Esophagus squamous epithelium (tissue), 5 donors: ENCODE data around the gene AATK. TPM values are rescaled to one million over a fixed set of nuclear protein-coding genes. Genes with fewer than 3 reads are reported as not detected.
A peak's percentile ranks its signal among the peaks of the same experiment; 100 is the strongest.

Experiments used
- DNase-seq: peaks from one replicate; lab custom pipeline; 2025; lab: John Stamatoyannopoulos, UW
- H3K27ac ChIP-seq, 4 donors: fragments of 200-600 bp; sonication (generic); one replicate each; pipeline ENCODE4 v1.5.1; 2016 to 2019; ENCODE audit warnings: mild to moderate bottlenecking in 1 of 4
- H3K27me3 ChIP-seq, 4 donors: fragments of 200-600 bp; sonication (generic); 1 replicate in 3 of 4; 2 replicates in 1 of 4; pipeline versions ENCODE4 v1.5.1 to v1.6.0; 2017 to 2021; ENCODE audit warnings: antibody characterized with exemption in 1 of 4
- H3K36me3 ChIP-seq, 3 donors: fragments of 200-600 bp; sonication (generic); one replicate each; pipeline ENCODE4 v1.5.1; 2016 to 2019
- H3K4me1 ChIP-seq, 3 donors: fragments of 200-600 bp; sonication (generic); one replicate each; pipeline ENCODE4 v1.5.1; 2017 to 2019
- H3K4me3 ChIP-seq, 4 donors: fragments of 200-600 bp; sonication (generic); 1 replicate in 3 of 4; 2 replicates in 1 of 4; pipeline ENCODE4 v1.5.1; 2016 to 2019; ENCODE audit warnings: mild to moderate bottlenecking in 2 of 4, moderate library complexity in 1 of 4
- H3K9me3 ChIP-seq, 3 donors: fragments of 200-600 bp; sonication (generic); one replicate each; pipeline ENCODE4 v1.5.1; 2016 to 2019
- POLR2A ChIP-seq, 4 donors: fragments of 450-650 bp; IDR thresholded peaks; one replicate each; pipeline ENCODE4 v1.6.1; 2017; ENCODE audit warnings: antibody characterized with exemption in 4 of 4, mild to moderate bottlenecking in 4 of 4, moderate library complexity in 3 of 4
- WGBS, 2 donors: methylation state at CpG; one replicate each; pipeline ENCODE4 v1.1.5; 2018; 5-methylcytosine and 5-hydroxymethylcytosine counted together
- intact Hi-C: fragments of 100-400 bp; cut with DNase I; formaldehyde crosslinking; loops from one replicate; pipeline ENCODE4 v1.15.0; 2022
- total RNA-seq, 4 donors: library from RNA; depleted of rRNA; stranded (reverse); fragments of >200 nt; gene quantifications; one replicate each; pipeline ENCODE4 v1.1.0, GENCODE V29; 2016
- TF ChIP-seq, protein P1 (sequence below), 6 experiments: fragments of 450-650 bp in 4 of 6; fragments of 200-600 bp in 2 of 6; sonication (generic) in 2 of 6; IDR thresholded peaks; one replicate each; pipeline ENCODE4 v1.5.1; 2016 to 2019; ENCODE audit warnings: antibody characterized with exemption in 6 of 6, mild to moderate bottlenecking in 4 of 6, moderate library complexity in 4 of 6
- donor health status: DM: yes; HTN: yes; CAD: no.

AATK gene
- total RNA-seq, 4 donors from 2014 or later = 0.57 to 1.5 (median 0.70) TPM; not detected in 1

DNA sequence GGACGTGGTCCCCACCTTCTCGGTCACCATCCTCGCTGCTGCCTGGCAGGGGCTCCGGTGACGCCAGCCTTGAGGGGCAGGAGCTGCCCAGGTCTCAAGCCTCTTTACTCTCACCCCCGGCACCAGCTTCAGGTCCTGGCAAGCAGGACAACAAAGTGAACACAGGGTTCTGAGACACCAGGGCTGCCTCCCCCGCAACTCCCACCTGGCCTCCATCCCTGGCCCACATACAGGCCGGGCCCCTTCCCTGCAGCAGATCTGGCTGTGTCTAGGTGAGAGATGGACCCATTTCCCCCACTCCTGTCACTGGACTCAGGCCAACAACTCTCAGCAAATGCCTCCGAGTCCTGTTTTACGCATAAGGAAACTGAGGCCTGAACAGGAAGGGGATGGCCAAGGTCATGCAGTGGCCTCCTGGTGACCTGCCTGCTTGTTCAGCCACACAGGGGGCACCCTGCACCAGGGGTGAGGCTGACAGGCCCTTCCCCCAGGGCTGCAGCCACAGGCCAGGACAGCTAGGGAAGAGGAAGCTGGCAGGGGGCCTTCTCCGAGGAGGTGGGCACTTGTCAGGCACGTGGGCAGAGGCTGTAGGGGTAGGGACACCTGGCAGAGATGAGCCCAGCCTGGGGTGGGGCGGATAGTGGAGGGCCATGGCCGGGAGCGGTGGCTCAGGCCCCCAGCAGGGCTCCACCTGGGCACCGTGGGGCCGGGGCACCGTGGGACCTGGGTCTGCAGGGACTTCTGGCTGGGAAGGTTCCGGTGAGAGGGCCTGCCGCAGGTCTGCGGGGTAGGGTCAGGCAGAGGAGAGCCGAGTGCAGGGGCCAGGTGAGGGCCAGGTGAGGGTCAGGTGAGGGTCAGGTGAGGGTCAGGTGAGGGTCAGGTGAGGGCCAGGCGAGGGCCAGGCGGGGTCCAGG lies 47.5 kb downstream of the AATK start:
- H3K9me3 ChIP-seq = no peaks in the 10 kb centered on the region
- no peak for DNase-seq
- peaks cover 0 to 45% (median 7%) of the 10 kb centered on the region in 4 donors for H3K27me3 ChIP-seq
- H3K4me1 ChIP-seq = peaks cover 13 to 56% (median 16%) of the 10 kb centered on the region in 3 donors
- H3K27ac ChIP-seq = peak overlapping the region in 2 of 4 donors; percentile 11 to 43
- intact Hi-C loops = no loop called here
- 30 to 48% methylated on average over 4 to 9 of the region's 24 CpGs for WGBS, 2 donors
- H3K4me3 ChIP-seq = peak overlapping the region; percentile 18 to 59 (median 36)
- peaks cover 0 to 34% (median 0%) of the 10 kb centered on the region in 3 donors for H3K36me3 ChIP-seq
- TF ChIP-seq, protein P1, sequence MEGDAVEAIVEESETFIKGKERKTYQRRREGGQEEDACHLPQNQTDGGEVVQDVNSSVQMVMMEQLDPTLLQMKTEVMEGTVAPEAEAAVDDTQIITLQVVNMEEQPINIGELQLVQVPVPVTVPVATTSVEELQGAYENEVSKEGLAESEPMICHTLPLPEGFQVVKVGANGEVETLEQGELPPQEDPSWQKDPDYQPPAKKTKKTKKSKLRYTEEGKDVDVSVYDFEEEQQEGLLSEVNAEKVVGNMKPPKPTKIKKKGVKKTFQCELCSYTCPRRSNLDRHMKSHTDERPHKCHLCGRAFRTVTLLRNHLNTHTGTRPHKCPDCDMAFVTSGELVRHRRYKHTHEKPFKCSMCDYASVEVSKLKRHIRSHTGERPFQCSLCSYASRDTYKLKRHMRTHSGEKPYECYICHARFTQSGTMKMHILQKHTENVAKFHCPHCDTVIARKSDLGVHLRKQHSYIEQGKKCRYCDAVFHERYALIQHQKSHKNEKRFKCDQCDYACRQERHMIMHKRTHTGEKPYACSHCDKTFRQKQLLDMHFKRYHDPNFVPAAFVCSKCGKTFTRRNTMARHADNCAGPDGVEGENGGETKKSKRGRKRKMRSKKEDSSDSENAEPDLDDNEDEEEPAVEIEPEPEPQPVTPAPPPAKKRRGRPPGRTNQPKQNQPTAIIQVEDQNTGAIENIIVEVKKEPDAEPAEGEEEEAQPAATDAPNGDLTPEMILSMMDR (IDR thresholded peaks at IDR 0.05) = no peak
- no peak for TF ChIP-seq POLR2A (IDR thresholded peaks at IDR 0.05)

DNA sequence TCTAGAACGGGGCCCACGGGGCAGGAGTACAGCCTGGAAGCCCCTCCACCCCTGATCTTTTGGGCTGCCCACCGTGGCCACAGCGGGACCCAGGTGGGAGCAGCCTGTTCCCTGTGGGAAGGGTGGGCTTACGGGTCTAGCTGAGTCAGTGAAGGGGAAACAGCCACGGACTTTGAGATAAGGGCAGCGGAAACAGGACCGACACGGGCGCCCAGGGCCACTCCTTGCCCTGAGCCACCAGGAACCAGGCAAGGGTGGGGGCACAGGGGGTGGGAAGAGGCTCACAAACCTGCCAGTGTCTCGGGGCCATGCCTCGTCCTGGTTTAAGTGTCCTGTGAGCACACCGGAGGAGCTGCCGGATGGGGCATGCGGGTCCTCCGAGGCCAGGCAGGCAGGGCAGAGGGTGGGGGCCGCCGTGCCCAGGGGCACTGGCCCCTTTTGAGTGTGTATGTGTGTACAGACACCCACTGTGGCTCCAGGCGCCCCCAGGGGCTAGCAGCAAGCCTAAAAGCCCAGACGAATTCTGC lies 48.3 kb downstream of the AATK start:
- H3K4me1 ChIP-seq = peaks cover 13 to 52% (median 16%) of the 10 kb centered on the region in 3 donors
- H3K27me3 ChIP-seq = peaks cover 0 to 37% (median 7%) of the 10 kb centered on the region in 4 donors
- no peak overlapping the region for H3K27ac ChIP-seq
- TF ChIP-seq POLR2A (IDR thresholded peaks at IDR 0.05) = no peak
- TF ChIP-seq, protein P1 (IDR thresholded peaks at IDR 0.05) = no peak
- intact Hi-C loops = no loop called here
- DNase-seq = no peak
- H3K4me3 ChIP-seq = no peak overlapping the region
- no peaks in the 10 kb centered on the region for H3K9me3 ChIP-seq
- H3K36me3 ChIP-seq = peaks cover 0 to 42% (median 0%) of the 10 kb centered on the region in 3 donors
- WGBS, 2 donors = 60 to 80% methylated on average over 1 to 8 of the region's 20 CpGs

- Histone ChIP-seq H3K27me3 (peaks cover 0 to 27% (median 3%) of the 10 kb centered on the region in 4 donors), H3K4me1 (peaks cover 13 to 42% (median 14%) of the 10 kb centered on the region in 3 donors), H3K27ac (no peak overlapping the region), H3K4me3 (no peak overlapping the region), H3K36me3 (peaks cover 0 to 52% (median 0%) of the 10 kb centered on the region in 3 donors), H3K9me3 (no peaks in the 10 kb centered on the region)
- intact Hi-C loops = no loop called here
- WGBS, 2 donors = 90 to 100% methylated on average over 1 to 4 of the region's 8 CpGs
- no peak for TF ChIP-seq POLR2A (IDR thresholded peaks at IDR 0.05)
- TF ChIP-seq, protein P1 (IDR thresholded peaks at IDR 0.05) = no peak
- DNase-seq = no peak
These were observed 49.3 kb downstream of the AATK start for GRCh38 chr17:81116704-81117103.

- H3K4me1 ChIP-seq = peaks cover 11 to 40% (median 13%) of the 10 kb centered on the region in 3 donors
- peaks cover 0 to 60% (median 6%) of the 10 kb centered on the region in 3 donors for H3K36me3 ChIP-seq
- intact Hi-C loops = no loop called here
- DNase-seq = no peak
- TF ChIP-seq, protein P1 (IDR thresholded peaks at IDR 0.05) = no peak
- no peak for TF ChIP-seq POLR2A (IDR thresholded peaks at IDR 0.05)
- no peak overlapping the region for H3K27ac ChIP-seq
- peaks cover 0 to 19% (median 0%) of the 10 kb centered on the region in 4 donors for H3K27me3 ChIP-seq
- no peak overlapping the region for H3K4me3 ChIP-seq
- no peaks in the 10 kb centered on the region for H3K9me3 ChIP-seq
- WGBS, 2 donors = 65 to 78% methylated on average over 7 to 12 of the region's 22 CpGs
These were observed 50.1 kb downstream of the AATK start for GRCh38 chr17:81115749-81116464.
